Heart right ventricle (tissue), 16 donors: ENCODE results near the gene PAFAH1B2. TPM values are rescaled to one million over a fixed set of nuclear protein-coding genes. Genes with fewer than 3 reads are reported as not detected.

Source experiments
- ATAC-seq, 8 donors: fragments of 200-7000 bp; cut with Tn5 transposase; one replicate each; pipeline ENCODE4 v1.9.1; 2020; ENCODE audit warnings: mild to moderate bottlenecking in 8 of 8, moderate library complexity in 8 of 8, moderate number of reproducible peaks in 1 of 8
- DNase-seq, 2 donors: peaks; one replicate each; pipeline ENCODE4 v3.0.0-alpha.2; 2020
- H3K27ac ChIP-seq, 10 donors: fragments of 200-600 bp; sonication (generic) in 2 of 10; one replicate each; pipeline versions ENCODE4 v1.5.0 to v1.8.0; 2020 to 2022; ENCODE audit warnings: mild to moderate bottlenecking in 3 of 10
- H3K27me3 ChIP-seq, 7 donors: fragments of 200-600 bp; one replicate each; pipeline ENCODE4 v1.8.0; 2021 to 2022; ENCODE audit warnings: mild to moderate bottlenecking in 2 of 7
- H3K36me3 ChIP-seq, 9 donors: fragments of 200-600 bp; sonication (generic) in 1 of 9; one replicate each; pipeline versions ENCODE4 v1.5.0 to v1.8.0; 2020 to 2022; ENCODE audit warnings: mild to moderate bottlenecking in 2 of 9
- H3K4me1 ChIP-seq, 9 donors: fragments of 200-600 bp; sonication (generic) in 1 of 9; one replicate each; pipeline versions ENCODE4 v1.5.0 to v1.8.0; 2020 to 2022; ENCODE audit warnings: mild to moderate bottlenecking in 4 of 9
- H3K4me3 ChIP-seq, 10 donors: fragments of 200-600 bp; sonication (generic) in 2 of 10; one replicate each; pipeline versions ENCODE4 v1.5.0 to v1.8.0; 2020 to 2022; ENCODE audit warnings: mild to moderate bottlenecking in 7 of 10, moderate library complexity in 2 of 10
- H3K9me3 ChIP-seq, 11 donors: fragments of 200-600 bp in 10 of 11; sonication (generic) in 2 of 11; one replicate each; pipeline versions ENCODE4 v1.5.0 to v1.8.0; 2013 to 2022; ENCODE audit warnings: mild to moderate bottlenecking in 2 of 11, control low read depth in 1 of 11, moderate library complexity in 1 of 11
- CTCF ChIP-seq, 9 donors: fragments of 200-600 bp; sonication (generic) in 2 of 9; IDR thresholded peaks; one replicate each; pipeline versions ENCODE4 v1.5.0 to v1.8.0; 2021 to 2022; ENCODE audit warnings: antibody characterized with exemption in 9 of 9, mild to moderate bottlenecking in 5 of 9, moderate library complexity in 1 of 9
- WGBS, 2 donors: extraction: QIAGEN DNeasy Blood & Tissue Kit; methylation state at CpG; one replicate each; pipeline ENCODE4 v1.1.7; 2013; ENCODE audit warnings: inconsistent platforms in 1 of 2; 5-methylcytosine and 5-hydroxymethylcytosine counted together
- intact Hi-C, 10 donors: fragments of 100-400 bp; cut with DNase I; formaldehyde crosslinking; loops; one replicate each; pipeline versions ENCODE4 v1.11.1 to v1.14.2; 2022
- polyA plus RNA-seq, 2 donors: library from polyadenylated mRNA; stranded (reverse); fragments of 200-250 nt; gene quantifications; one replicate each; pipeline ENCODE4 v1.2.3, GENCODE V29; 2013
- total RNA-seq, 10 donors: library from RNA; stranded (reverse); fragmentation: NEBNext Ultra II Directional in 3 of 10; extraction: Animal tissue kit (Norgen Biotek cat#: 25700) in 3 of 10; gene quantifications; one replicate each; pipeline versions ENCODE4 v1.2.1 to v1.2.4, GENCODE V29; 2021 to 2023
- donor health status: Arrhythmogenic right ventricular cardiomyopathy.
- donor health status: ischemic (EF 13 %, LVEDD 7.1; RV severe dilation, severe dysfunction).
- donor health status: healthy with polysubstance abuse.
- donor health status: DM: no; HTN: yes; CAD: no.
- donor health status: DM: no; HTN: no; CAD: no.
- donor health status: ischemic (EF 25% LVEDD 6.9; RV normal size, moderate dysfunction).
- donor health status: ischemic (EF 25% LVEDD 5.7; RV mildly dilated, moderate dysfunction).
- donor health status: healthy.
- donor health status: DM: yes; HTN: yes; CAD: no.
- donor health status: Ischemic cardiomyopathy.
- donor health status: ischemic (EF 35%, LVEDD 5.7; RV mildly dilated, moderate dysfunction).
- donor health status: nonischemic (EF 11% LVEDD 7.7; RV severe dilation, severe dysfunction).
- donor health status: DM: yes; HTN: yes; CAD: no.
- donor health status: PGD.
- donor health status: ischemic (EF 29% LVEDD 5.4; RV normal size, mild dysfunction).
- donor health status: nonischemic (EF 23%, LVEDD 6.1; RV moderate dilation, normal function).

Gene PAFAH1B2
- total and polyA plus RNA-seq, 12 donors, result 18.7 to 71.5 (median 59.4) TPM

GRCh38 chr11:117171007-117171403 is 26.9 kb downstream of the PAFAH1B2 start:
- TF ChIP-seq CTCF (IDR thresholded peaks at IDR 0.05), result no peak
- 91 to 93% methylated on average over 2 of the region's 2 CpGs for WGBS, 2 donors
- Histone ChIP-seq H3K36me3 (peaks cover 0 to 60% (median 34%) of the 10 kb centered on the region in 9 donors), H3K4me3 (no peak overlapping the region), H3K4me1 (peaks cover 6 to 37% (median 29%) of the 10 kb centered on the region in 9 donors), H3K9me3 (no peaks in the 10 kb centered on the region), H3K27ac (peak overlapping the region in 5 of 10 donors; percentile 29 to 81 (median 44)), H3K27me3 (no peaks in the 10 kb centered on the region)
- DNase-seq, result no peak
- intact Hi-C loops, result no loop called here
- ATAC-seq, result peak in 3 of 8 donors; percentile 3 to 8 (median 8)

- intact Hi-C loops, result no loop called here
- Histone ChIP-seq H3K36me3 (peaks cover 0 to 55% (median 29%) of the 10 kb centered on the region in 9 donors), H3K4me1 (peaks cover 6 to 37% (median 29%) of the 10 kb centered on the region in 9 donors), H3K4me3 (no peak overlapping the region), H3K27me3 (no peaks in the 10 kb centered on the region), H3K27ac (peak overlapping the region in 8 of 10 donors; percentile 29 to 81 (median 43)), H3K9me3 (no peaks in the 10 kb centered on the region)
- peak in 6 of 8 donors; percentile 23 to 71 (median 38) for ATAC-seq
- WGBS, 2 donors, result 60 to 70% methylated on average over 14 of the region's 14 CpGs
- DNase-seq, result no peak
- TF ChIP-seq CTCF (IDR thresholded peaks at IDR 0.05), result no peak
Measured at GRCh38 chr11:117171404-117172061, 27.4 kb downstream of the PAFAH1B2 start.

- intact Hi-C loops, result no loop called here
- Histone ChIP-seq H3K27ac (peak overlapping the region in 8 of 10 donors; percentile 28 to 81 (median 53)), H3K27me3 (no peaks in the 10 kb centered on the region), H3K4me3 (no peak overlapping the region), H3K4me1 (peaks cover 6 to 43% (median 33%) of the 10 kb centered on the region in 9 donors), H3K36me3 (peaks cover 0 to 41% (median 17%) of the 10 kb centered on the region in 9 donors), H3K9me3 (no peaks in the 10 kb centered on the region)
- ATAC-seq (peak in 7 of 8 donors; percentile 15 to 46 (median 29)), DNase-seq (no peak)
- TF ChIP-seq CTCF (IDR thresholded peaks at IDR 0.05), result no peak
- 58 to 64% methylated on average over 14 of the region's 14 CpGs for WGBS, 2 donors
Measured at GRCh38 chr11:117172724-117173421, 28.8 kb downstream of the PAFAH1B2 start.

- peaks cover 11 to 57% (median 43%) of the 10 kb centered on the region in 9 donors for H3K4me1 ChIP-seq
- no peaks in the 10 kb centered on the region for H3K27me3 ChIP-seq
- intact Hi-C loops, result loop anchor here in 3 of 10 donors (5.0 kb wide), 3 partner anchors 33 to 47 kb away; partner anchors contain the start of gene PAFAH1B2 (in 1 of the 3)
- peak overlapping the region in 3 of 10 donors; percentile 1 to 25 (median 16) for H3K27ac ChIP-seq
- no peak overlapping the region for H3K4me3 ChIP-seq
- no peaks in the 10 kb centered on the region for H3K9me3 ChIP-seq
- DNase-seq (no peak), ATAC-seq (no peak)
- WGBS, 2 donors, result 56 to 60% methylated on average over 7 of the region's 7 CpGs
- no peak for TF ChIP-seq CTCF (IDR thresholded peaks at IDR 0.05)
- peaks cover 0 to 19% (median 0%) of the 10 kb centered on the region in 9 donors for H3K36me3 ChIP-seq
Measured at GRCh38 chr11:117175104-117175503, 31.0 kb downstream of the PAFAH1B2 start.
